ENCODE results near the gene CLSTN3.

DNA sequence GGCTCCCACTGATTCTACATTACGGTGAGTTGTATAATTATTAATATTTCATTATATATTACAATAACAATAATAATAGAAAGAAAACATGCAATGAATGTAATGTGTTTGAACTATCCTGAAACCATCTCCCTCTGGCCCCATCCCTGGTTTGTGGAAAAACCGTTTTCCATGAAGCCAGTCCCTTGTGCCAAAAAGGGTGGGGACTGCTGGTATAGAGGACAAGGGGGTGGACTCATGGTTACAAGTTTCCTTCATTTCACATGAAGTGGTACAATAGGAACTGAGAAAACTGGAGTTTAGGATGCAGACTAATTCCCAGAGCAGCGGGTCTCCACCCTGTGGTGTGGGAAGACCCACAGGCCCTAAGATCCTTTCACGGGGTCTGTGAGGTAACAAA, 18.1 kb upstream of the CLSTN3 start:
- TF ChIP-seq, protein P1, sequence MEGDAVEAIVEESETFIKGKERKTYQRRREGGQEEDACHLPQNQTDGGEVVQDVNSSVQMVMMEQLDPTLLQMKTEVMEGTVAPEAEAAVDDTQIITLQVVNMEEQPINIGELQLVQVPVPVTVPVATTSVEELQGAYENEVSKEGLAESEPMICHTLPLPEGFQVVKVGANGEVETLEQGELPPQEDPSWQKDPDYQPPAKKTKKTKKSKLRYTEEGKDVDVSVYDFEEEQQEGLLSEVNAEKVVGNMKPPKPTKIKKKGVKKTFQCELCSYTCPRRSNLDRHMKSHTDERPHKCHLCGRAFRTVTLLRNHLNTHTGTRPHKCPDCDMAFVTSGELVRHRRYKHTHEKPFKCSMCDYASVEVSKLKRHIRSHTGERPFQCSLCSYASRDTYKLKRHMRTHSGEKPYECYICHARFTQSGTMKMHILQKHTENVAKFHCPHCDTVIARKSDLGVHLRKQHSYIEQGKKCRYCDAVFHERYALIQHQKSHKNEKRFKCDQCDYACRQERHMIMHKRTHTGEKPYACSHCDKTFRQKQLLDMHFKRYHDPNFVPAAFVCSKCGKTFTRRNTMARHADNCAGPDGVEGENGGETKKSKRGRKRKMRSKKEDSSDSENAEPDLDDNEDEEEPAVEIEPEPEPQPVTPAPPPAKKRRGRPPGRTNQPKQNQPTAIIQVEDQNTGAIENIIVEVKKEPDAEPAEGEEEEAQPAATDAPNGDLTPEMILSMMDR (IDR thresholded peaks at IDR 0.05): no peak
- no peak for TF ChIP-seq POLR2A (IDR thresholded peaks at IDR 0.05)

Measured in thyroid gland (tissue), 4 donors.